ENCODE data around the gene MRGPRD.
"Not testable (repeated sequence)": the region's sequence is repeated elsewhere in the genome, so short reads cannot be mapped to it uniquely, and the experiment has no call there.

Gene MRGPRD

GRCh38 chr11:68973706-68974105, 7.1 kb downstream of the MRGPRD start:
- not testable (repeated sequence) for H3K4me1 ChIP-seq (ENCODE audit: control insufficient read depth, low read depth, low read length); H3K4ac ChIP-seq (ENCODE audit: low read depth, low read length); H3K4me3 ChIP-seq (ENCODE audit: low read length); DNase-seq; H3K4me2 ChIP-seq (ENCODE audit: low read length); H3K18ac ChIP-seq (ENCODE audit: low read length); H3K23ac ChIP-seq (ENCODE audit: low read length); H3K56ac ChIP-seq (ENCODE audit: low read length); H3K79me2 ChIP-seq (ENCODE audit: control insufficient read depth, insufficient read depth, low read length); H2AK5ac ChIP-seq (ENCODE audit: low read length); H4K5ac ChIP-seq (ENCODE audit: low read length); H3K27me3 ChIP-seq (ENCODE audit: insufficient read depth, low read length, poor library complexity); H2BK15ac ChIP-seq (replicated peaks; ENCODE audit: low read depth); H4K8ac ChIP-seq (ENCODE audit: low read depth, low read length); H3K79me1 ChIP-seq (ENCODE audit: low read length); H2BK120ac ChIP-seq (ENCODE audit: low read depth, low read length); H2BK5ac ChIP-seq (ENCODE audit: low read length); H3K36me3 ChIP-seq (ENCODE audit: control insufficient read depth, insufficient read depth, low read length); H3K27ac ChIP-seq (ENCODE audit: low read depth, low read length); H3K9ac ChIP-seq (ENCODE audit: low read length)
- WGBS (ENCODE audit: extremely low coverage, insufficient coverage, low lambda C conversion rate) = no CpG with 5 or more reads among the region's 12 CpGs

- Histone ChIP-seq H3K4ac (ENCODE audit: low read depth, low read length) (no peak overlapping the region), H3K79me1 (ENCODE audit: low read length) (no peaks in the 10 kb centered on the region), H3K36me3 (ENCODE audit: control insufficient read depth, insufficient read depth, low read length) (no peaks in the 10 kb centered on the region), H3K56ac (ENCODE audit: low read length) (no peak overlapping the region), H2BK120ac (ENCODE audit: low read depth, low read length) (no peak overlapping the region), H4K8ac (ENCODE audit: low read depth, low read length) (no peak overlapping the region), H4K5ac (ENCODE audit: low read length) (no peak overlapping the region), H3K18ac (ENCODE audit: low read length) (no peak overlapping the region), H3K4me1 (ENCODE audit: control insufficient read depth, low read depth, low read length) (no peaks in the 10 kb centered on the region), H2AK5ac (ENCODE audit: low read length) (no peak overlapping the region), H3K23ac (ENCODE audit: low read length) (no peak overlapping the region), H3K27ac (ENCODE audit: low read depth, low read length) (no peak overlapping the region), H2BK5ac (ENCODE audit: low read length) (no peak overlapping the region), H3K4me2 (ENCODE audit: low read length) (no peak overlapping the region), H3K9ac (ENCODE audit: low read length) (no peak overlapping the region), H3K27me3 (ENCODE audit: insufficient read depth, low read length, poor library complexity) (no peaks in the 10 kb centered on the region), H2BK15ac (replicated peaks; ENCODE audit: low read depth) (no peak overlapping the region), H3K4me3 (ENCODE audit: low read length) (no peak overlapping the region), H3K79me2 (ENCODE audit: control insufficient read depth, insufficient read depth, low read length) (no peaks in the 10 kb centered on the region)
- WGBS (ENCODE audit: extremely low coverage, insufficient coverage, low lambda C conversion rate) = no CpG with 5 or more reads among the region's 4 CpGs
- no peak for DNase-seq
Observed at GRCh38 chr11:68973219-68973618, 7.6 kb downstream of the MRGPRD start.

GRCh38 chr11:68970921-68971636, 9.7 kb downstream of the MRGPRD start:
- Histone ChIP-seq H3K18ac (ENCODE audit: low read length) (no peak overlapping the region), H3K27me3 (ENCODE audit: insufficient read depth, low read length, poor library complexity) (no peaks in the 10 kb centered on the region), H3K4me1 (ENCODE audit: control insufficient read depth, low read depth, low read length) (no peaks in the 10 kb centered on the region), H4K5ac (ENCODE audit: low read length) (no peak overlapping the region), H3K4ac (ENCODE audit: low read depth, low read length) (no peak overlapping the region), H3K36me3 (ENCODE audit: control insufficient read depth, insufficient read depth, low read length) (no peaks in the 10 kb centered on the region), H3K56ac (ENCODE audit: low read length) (no peak overlapping the region), H3K9ac (ENCODE audit: low read length) (no peak overlapping the region), H2AK5ac (ENCODE audit: low read length) (no peak overlapping the region), H2BK15ac (replicated peaks; ENCODE audit: low read depth) (no peak overlapping the region), H4K8ac (ENCODE audit: low read depth, low read length) (no peak overlapping the region), H2BK120ac (ENCODE audit: low read depth, low read length) (no peak overlapping the region), H3K4me3 (ENCODE audit: low read length) (no peak overlapping the region), H2BK5ac (ENCODE audit: low read length) (no peak overlapping the region), H3K79me2 (ENCODE audit: control insufficient read depth, insufficient read depth, low read length) (no peaks in the 10 kb centered on the region), H3K4me2 (ENCODE audit: low read length) (no peak overlapping the region), H3K79me1 (ENCODE audit: low read length) (no peaks in the 10 kb centered on the region), H3K23ac (ENCODE audit: low read length) (no peak overlapping the region), H3K27ac (ENCODE audit: low read depth, low read length) (no peak overlapping the region)
- DNase-seq = no peak
- WGBS (ENCODE audit: extremely low coverage, insufficient coverage, low lambda C conversion rate) = no CpG with 5 or more reads among the region's 8 CpGs

- WGBS (ENCODE audit: extremely low coverage, insufficient coverage, low lambda C conversion rate) = no CpG with 5 or more reads among the region's 8 CpGs
- no peak overlapping the region for H3K56ac ChIP-seq (ENCODE audit: low read length)
Observed at GRCh38 chr11:68969386-68969785, 11.4 kb downstream of the MRGPRD start.

GRCh38 chr11:68968306-68969250, 12.2 kb downstream of the MRGPRD start:
- Histone ChIP-seq H3K9ac (ENCODE audit: low read length) (no peak overlapping the region), H4K5ac (ENCODE audit: low read length) (no peak overlapping the region), H3K4me3 (ENCODE audit: low read length) (no peak overlapping the region), H3K4me2 (ENCODE audit: low read length) (no peak overlapping the region), H2AK5ac (ENCODE audit: low read length) (no peak overlapping the region), H3K4me1 (ENCODE audit: control insufficient read depth, low read depth, low read length) (no peaks in the 10 kb centered on the region), H3K56ac (ENCODE audit: low read length) (no peak overlapping the region), H3K36me3 (ENCODE audit: control insufficient read depth, insufficient read depth, low read length) (no peaks in the 10 kb centered on the region), H2BK120ac (ENCODE audit: low read depth, low read length) (no peak overlapping the region), H3K27ac (ENCODE audit: low read depth, low read length) (no peak overlapping the region), H2BK15ac (replicated peaks; ENCODE audit: low read depth) (no peak overlapping the region), H3K79me1 (ENCODE audit: low read length) (no peaks in the 10 kb centered on the region), H3K23ac (ENCODE audit: low read length) (no peak overlapping the region), H4K8ac (ENCODE audit: low read depth, low read length) (no peak overlapping the region), H2BK5ac (ENCODE audit: low read length) (no peak overlapping the region), H3K79me2 (ENCODE audit: control insufficient read depth, insufficient read depth, low read length) (no peaks in the 10 kb centered on the region), H3K18ac (ENCODE audit: low read length) (no peak overlapping the region), H3K27me3 (ENCODE audit: insufficient read depth, low read length, poor library complexity) (no peaks in the 10 kb centered on the region), H3K4ac (ENCODE audit: low read depth, low read length) (no peak overlapping the region)
- WGBS (ENCODE audit: extremely low coverage, insufficient coverage, low lambda C conversion rate) = no CpG with 5 or more reads among the region's 29 CpGs
- peak; percentile 61 for DNase-seq

More at GRCh38 chr11:68969386-68969785, 11.4 kb downstream of the MRGPRD start:
- Histone ChIP-seq H4K8ac (ENCODE audit: low read depth, low read length) (no peak overlapping the region), H3K4ac (ENCODE audit: low read depth, low read length) (no peak overlapping the region), H3K79me1 (ENCODE audit: low read length) (no peaks in the 10 kb centered on the region), H2BK5ac (ENCODE audit: low read length) (no peak overlapping the region), H3K18ac (ENCODE audit: low read length) (no peak overlapping the region), H3K4me2 (ENCODE audit: low read length) (no peak overlapping the region), H3K9ac (ENCODE audit: low read length) (no peak overlapping the region), H2BK120ac (ENCODE audit: low read depth, low read length) (no peak overlapping the region), H3K36me3 (ENCODE audit: control insufficient read depth, insufficient read depth, low read length) (no peaks in the 10 kb centered on the region), H3K79me2 (ENCODE audit: control insufficient read depth, insufficient read depth, low read length) (no peaks in the 10 kb centered on the region), H3K23ac (ENCODE audit: low read length) (no peak overlapping the region), H4K5ac (ENCODE audit: low read length) (no peak overlapping the region), H3K4me1 (ENCODE audit: control insufficient read depth, low read depth, low read length) (no peaks in the 10 kb centered on the region), H3K27me3 (ENCODE audit: insufficient read depth, low read length, poor library complexity) (no peaks in the 10 kb centered on the region), H3K27ac (ENCODE audit: low read depth, low read length) (no peak overlapping the region), H2AK5ac (ENCODE audit: low read length) (no peak overlapping the region), H3K4me3 (ENCODE audit: low read length) (no peak overlapping the region), H2BK15ac (replicated peaks; ENCODE audit: low read depth) (no peak overlapping the region)
- no peak for DNase-seq

Data from mesendoderm (in vitro differentiated cells).